ENCODE measurements around the gene PHF12. TPM values are rescaled to one million over a fixed set of nuclear protein-coding genes. Genes with fewer than 3 reads are reported as not detected.
"Not testable (repeated sequence)": the region's sequence is repeated elsewhere in the genome, so short reads cannot be mapped to it uniquely, and the experiment has no call there.

The PHF12 gene
- total RNA-seq, 1 donor from 2014 or later, result 39.8 TPM

GRCh38 chr17:28888832-28889231, 62.5 kb downstream of the PHF12 start:
- DNase-seq (ENCODE audit: extremely low read depth, low read depth, low spot score), result no peak

- DNase-seq (ENCODE audit: extremely low read depth, low read depth, low spot score), result no peak
Observed at GRCh38 chr17:28887871-28888471, 63.3 kb downstream of the PHF12 start.

GRCh38 chr17:28885951-28886350, 65.4 kb downstream of the PHF12 start:
- DNase-seq (ENCODE audit: extremely low read depth, low read depth, low spot score), result no peak

DNA sequence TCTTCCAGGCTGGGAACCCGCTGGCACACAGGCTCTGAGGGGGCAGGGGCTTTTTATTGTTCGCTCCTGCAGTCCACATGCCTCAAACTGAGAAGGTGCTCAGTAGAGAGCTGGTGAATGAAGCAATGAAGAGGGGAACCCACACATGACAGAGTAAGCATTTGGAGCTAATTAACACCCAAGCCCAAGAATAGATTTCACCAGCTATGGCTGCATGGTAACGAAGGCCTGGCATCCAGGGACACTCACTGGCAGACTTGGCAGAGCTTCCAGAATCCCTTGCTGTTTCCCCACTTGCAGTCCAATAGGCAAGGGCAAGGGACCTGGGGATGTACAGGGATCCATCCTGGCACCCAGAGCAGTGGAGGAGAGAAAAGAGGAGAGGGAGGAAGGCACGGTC, 66.0 kb downstream of the PHF12 start:
- DNase-seq (ENCODE audit: extremely low read depth, low read depth, low spot score), result no peak

DNA sequence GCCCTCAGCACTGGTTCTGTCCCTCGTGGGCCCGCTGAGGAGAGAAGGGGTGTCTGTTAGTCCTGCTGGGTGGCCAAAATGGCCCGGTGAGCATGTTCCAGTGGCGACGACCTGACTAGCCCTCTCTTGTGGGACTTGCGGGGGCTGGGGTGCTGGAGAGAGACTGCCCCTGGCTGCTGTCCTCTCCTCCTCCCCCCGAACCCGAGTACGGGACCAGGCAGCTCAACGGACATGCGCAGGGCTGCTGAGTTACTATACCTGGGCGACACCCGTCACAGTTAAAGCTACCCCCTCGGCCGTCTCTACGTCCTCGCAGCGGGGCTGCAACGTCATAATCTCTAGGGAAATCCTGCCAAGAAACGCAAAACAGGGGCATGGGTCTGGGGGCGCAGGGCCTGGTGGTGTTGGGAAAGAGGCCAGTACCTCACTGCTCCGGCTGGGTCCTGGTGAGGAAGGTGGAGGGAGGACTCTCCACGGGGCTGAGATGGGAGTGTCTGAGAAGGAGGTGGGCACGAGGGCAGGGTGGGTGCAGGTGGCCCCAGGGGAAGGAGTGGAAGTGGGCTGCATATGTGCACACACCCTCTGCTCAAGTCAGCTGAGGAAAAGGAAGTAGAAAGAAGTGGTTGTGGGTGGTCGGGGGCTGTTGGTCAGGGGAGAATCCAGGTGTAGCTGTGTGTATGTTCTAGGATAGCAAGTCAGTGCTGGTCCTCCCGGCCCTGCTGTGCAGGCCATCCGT, 67.2 kb downstream of the PHF12 start:
- DNase-seq (ENCODE audit: extremely low read depth, low read depth, low spot score), result no peak

GRCh38 chr17:28882154-28882895, 69.0 kb downstream of the PHF12 start:
- DNase-seq (ENCODE audit: extremely low read depth, low read depth, low spot score), result no peak

GRCh38 chr17:28881533-28882056, 69.7 kb downstream of the PHF12 start:
- DNase-seq (ENCODE audit: extremely low read depth, low read depth, low spot score), result no peak

- no peak for DNase-seq (ENCODE audit: extremely low read depth, low read depth, low spot score)
Observed at GRCh38 chr17:28880572-28880945, 70.8 kb downstream of the PHF12 start.

- no peak for DNase-seq (ENCODE audit: extremely low read depth, low read depth, low spot score)
Observed at GRCh38 chr17:28879886-28880571, 71.3 kb downstream of the PHF12 start.

- DNase-seq (ENCODE audit: extremely low read depth, low read depth, low spot score), result no peak
Observed at GRCh38 chr17:28878981-28879380, 72.3 kb downstream of the PHF12 start.

DNA sequence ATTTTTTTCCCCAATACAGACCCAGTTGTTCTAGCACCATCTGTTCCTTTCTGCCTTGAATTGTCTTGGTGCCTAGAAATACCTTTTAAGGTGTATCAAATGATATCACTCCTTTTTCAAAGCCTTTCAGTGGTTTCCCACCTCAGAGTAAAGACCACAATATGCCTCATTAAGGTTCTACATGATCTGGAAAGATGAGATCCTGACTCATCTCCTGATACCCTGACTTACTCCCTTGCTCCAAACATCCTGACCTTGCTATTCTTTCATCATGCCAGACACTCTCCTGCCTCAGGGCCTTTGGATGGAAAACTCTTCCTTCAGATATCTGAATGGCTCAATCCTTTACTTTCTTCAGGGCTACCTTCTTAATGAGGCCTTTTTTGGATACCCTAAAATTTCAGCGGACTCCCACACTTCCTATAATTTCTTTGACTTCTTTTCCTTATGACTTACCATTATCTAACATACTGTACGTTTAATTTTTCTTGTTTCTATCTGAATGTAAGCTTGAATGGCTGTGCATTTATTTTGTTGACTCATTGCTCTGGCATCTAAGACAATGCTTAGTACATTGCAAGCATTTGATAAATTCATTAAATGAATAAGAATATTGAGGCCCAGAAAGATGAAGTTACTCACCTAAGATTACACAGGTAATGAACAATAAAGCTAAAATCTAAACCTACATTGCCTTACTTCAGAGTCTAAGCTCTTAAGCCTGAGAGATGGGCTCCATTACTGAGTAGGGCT, 73.0 kb downstream of the PHF12 start:
- no peak for DNase-seq (ENCODE audit: extremely low read depth, low read depth, low spot score)

- DNase-seq (ENCODE audit: extremely low read depth, low read depth, low spot score), result not testable (repeated sequence)
Observed at GRCh38 chr17:28877150-28877711, 74.1 kb downstream of the PHF12 start.

DNA sequence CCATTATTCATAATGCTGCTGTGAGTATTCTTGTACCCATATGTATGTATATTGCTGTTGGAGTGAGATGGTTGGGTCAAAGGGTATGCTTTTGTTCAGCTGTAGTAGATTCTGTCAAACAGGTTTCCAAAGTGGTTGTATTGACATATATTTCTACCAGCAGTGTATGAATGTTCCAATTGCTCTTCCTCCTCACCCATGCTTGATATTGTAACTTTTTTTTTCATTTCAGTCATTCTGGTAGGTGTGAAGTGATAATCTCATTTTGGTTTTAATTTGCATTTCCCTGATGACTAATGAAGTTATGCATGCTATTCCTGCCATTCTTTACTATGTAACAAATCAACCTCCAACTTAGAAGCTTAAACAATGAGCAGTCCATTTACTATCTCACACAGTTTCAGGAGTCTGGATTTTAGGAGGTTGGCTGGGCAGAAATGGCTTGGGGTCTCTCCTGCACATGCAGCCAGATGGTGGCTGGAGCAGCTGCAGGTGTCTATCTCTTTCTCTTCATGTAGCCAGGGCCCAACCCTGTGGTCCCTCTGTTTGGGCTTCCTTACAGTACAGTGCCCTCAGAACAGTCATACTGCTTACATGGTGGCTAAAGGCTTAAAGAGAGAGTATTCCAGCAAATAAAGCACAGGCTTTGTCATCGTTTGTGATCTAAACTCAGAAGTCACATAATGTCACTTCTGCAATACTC, 75.3 kb downstream of the PHF12 start:
- DNase-seq (ENCODE audit: extremely low read depth, low read depth, low spot score), result no peak

DNA sequence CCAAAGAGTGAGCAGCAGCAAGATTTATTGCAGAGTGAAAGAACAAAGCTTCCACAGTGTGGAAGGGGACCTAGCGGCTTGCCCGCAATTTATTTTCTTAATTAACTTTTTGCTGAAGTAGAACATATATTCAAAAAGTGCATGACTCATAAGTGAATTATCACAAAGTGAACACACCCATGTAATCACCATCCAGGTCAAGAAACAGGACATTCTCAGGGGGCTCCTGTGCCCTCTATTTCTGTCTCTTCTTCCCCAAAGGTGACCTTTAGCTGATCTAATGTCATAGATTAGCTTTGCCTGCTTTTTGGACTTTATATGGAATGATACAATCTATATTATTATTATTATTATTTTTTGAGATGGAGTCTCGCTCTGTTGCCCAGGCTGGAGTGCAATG, 76.6 kb downstream of the PHF12 start:
- DNase-seq (ENCODE audit: extremely low read depth, low read depth, low spot score), result no peak

GRCh38 chr17:28873839-28874238, 77.5 kb downstream of the PHF12 start:
- DNase-seq (ENCODE audit: extremely low read depth, low read depth, low spot score), result no peak

- DNase-seq (ENCODE audit: extremely low read depth, low read depth, low spot score), result no peak
Observed at GRCh38 chr17:28871056-28871579, 80.2 kb downstream of the PHF12 start.

GRCh38 chr17:28867276-28867675, 84.0 kb downstream of the PHF12 start:
- no peak for DNase-seq (ENCODE audit: extremely low read depth, low read depth, low spot score)

DNA sequence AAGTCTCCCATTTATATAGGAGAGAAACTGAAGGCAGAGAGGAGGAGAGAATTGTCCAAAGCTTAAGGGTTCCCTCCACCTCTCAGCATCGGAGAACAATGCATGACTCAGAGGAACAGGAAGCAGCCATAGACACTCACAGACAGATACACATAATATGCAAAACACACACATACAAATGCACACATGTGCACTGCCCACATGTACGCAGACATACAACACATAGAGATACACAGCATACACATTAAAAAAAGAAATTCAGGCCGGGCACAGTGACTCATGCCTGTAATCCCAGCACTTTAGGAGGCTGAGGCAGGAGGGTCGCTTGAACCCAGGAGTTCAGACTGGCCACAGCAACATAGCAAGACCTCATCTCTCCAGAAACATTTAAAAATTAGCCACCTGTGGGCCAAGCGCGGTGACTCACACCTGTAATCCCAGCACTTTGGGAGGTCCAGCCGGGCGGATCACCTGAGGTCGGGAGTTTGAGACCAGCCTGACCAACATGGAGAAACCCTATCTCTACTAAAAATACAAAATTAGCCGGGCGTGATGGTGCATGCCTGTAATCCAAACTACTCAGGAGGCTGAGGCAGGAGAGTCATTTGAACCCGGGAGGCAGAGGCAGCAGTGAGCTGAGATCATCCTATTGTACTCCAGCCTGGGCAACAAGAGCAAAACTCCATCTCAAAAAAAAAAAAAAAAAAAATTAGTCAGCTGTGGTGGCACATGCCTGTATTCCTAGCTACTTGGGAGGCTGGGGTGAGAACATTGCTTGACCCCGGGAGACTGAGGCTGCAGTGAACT, 85.2 kb downstream of the PHF12 start:
- no peak for DNase-seq (ENCODE audit: extremely low read depth, low read depth, low spot score)
